Measurements from ENCODE around the gene PTPRH.

- TF ChIP-seq CTCF (conservative IDR thresholded peaks at IDR 0.05; ENCODE audit: low read depth, low read length) (no peak), EZH2 (IDR thresholded peaks at IDR 0.05; ENCODE audit: borderline replicate concordance, low read depth, low read length, poor library complexity, severe bottlenecking) (no peak)
Observed at GRCh38 chr19:55229145-55229788, 20.0 kb upstream of the PTPRH start.

All from A673 (cell line).